ENCODE results near the gene AAMP.
A peak's percentile ranks its signal among the peaks of the same experiment; 100 is the strongest.

AAMP gene

DNA sequence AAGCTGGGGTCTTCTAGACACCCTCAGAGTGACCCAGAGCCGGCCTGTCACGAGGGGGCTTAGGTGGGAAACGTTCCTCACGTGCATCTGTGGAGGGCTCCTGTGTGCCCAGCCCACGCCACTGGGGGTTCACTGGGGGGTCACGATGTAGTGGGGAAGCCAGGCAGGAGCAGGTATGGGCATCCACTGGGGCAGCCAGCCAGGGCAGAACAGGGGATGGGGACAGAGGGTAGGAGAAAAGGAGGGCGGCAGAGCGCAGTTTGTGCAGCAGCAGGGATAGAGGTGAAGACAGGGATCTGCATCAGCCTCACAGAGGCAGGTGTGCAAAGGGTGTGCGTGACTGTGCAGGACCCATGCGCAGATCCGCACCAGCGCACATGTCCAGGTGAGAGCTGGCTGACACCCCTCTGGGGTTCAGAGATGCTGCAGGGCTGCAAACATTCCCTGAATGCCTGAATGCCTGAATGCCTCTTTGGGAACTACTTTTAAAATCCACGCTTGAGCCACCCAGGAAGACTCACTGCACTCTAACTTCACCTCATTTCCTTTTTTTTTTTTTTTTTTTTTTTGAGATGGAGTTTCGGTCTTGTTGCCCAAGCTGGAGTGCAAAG lies 10.4 kb upstream of the AAMP start:
- no peak overlapping the region for H3K4me3 ChIP-seq (ENCODE audit: control insufficient read depth, low read depth, low read length)
- no peak for DNase-seq (ENCODE audit: low read depth)

DNA sequence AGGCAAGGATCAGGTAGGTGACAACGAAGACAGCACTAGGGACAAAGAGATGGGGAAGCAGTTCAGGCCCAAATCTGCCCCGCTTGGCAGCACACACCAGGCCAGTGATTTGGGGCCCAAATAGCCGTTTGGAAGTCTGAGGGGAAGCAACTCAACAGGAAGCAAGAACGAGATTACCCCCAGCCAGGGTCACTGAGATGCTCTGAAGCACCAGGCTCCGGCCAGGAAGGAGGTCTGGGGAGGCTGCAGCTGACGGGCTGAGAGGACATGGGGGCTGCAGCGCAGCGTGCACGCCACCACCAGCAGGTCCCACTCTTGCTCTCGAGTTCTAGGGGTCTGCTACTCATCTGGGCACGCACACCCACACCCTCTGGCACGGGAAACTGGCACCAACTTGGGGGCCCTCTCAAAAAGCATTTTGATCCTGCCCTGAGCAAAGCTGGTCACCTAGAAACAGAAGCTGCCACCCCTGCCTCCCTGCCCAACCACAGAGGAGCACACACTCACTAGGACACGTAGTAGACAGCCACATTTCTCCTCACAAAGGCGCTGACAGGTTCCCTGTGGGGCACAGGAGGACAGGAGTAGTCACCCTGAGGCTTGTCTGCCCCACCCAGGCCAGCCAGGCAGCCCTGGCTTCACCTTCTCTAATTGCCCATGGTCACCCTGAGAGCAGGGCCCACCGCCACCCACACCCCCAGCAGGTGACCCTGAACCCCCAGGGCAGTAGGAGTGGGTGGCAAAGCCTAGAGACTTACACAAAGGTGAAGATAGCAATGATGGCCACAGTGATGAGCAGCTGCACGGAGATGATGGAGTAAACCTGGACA lies 8.8 kb upstream of the AAMP start:
- no peak for DNase-seq (ENCODE audit: low read depth)
- TF ChIP-seq, protein P1, sequence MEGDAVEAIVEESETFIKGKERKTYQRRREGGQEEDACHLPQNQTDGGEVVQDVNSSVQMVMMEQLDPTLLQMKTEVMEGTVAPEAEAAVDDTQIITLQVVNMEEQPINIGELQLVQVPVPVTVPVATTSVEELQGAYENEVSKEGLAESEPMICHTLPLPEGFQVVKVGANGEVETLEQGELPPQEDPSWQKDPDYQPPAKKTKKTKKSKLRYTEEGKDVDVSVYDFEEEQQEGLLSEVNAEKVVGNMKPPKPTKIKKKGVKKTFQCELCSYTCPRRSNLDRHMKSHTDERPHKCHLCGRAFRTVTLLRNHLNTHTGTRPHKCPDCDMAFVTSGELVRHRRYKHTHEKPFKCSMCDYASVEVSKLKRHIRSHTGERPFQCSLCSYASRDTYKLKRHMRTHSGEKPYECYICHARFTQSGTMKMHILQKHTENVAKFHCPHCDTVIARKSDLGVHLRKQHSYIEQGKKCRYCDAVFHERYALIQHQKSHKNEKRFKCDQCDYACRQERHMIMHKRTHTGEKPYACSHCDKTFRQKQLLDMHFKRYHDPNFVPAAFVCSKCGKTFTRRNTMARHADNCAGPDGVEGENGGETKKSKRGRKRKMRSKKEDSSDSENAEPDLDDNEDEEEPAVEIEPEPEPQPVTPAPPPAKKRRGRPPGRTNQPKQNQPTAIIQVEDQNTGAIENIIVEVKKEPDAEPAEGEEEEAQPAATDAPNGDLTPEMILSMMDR (conservative IDR thresholded peaks at IDR 0.05; ENCODE audit: control insufficient read depth, insufficient read depth, low read depth, low read length), result no peak
- no peak overlapping the region for H3K4me3 ChIP-seq (ENCODE audit: control insufficient read depth, low read depth, low read length)

More for the DNA sequence above, 10.4 kb upstream of the AAMP start:
- TF ChIP-seq, protein P1 (conservative IDR thresholded peaks at IDR 0.05; ENCODE audit: control insufficient read depth, insufficient read depth, low read depth, low read length), result no peak

DNA sequence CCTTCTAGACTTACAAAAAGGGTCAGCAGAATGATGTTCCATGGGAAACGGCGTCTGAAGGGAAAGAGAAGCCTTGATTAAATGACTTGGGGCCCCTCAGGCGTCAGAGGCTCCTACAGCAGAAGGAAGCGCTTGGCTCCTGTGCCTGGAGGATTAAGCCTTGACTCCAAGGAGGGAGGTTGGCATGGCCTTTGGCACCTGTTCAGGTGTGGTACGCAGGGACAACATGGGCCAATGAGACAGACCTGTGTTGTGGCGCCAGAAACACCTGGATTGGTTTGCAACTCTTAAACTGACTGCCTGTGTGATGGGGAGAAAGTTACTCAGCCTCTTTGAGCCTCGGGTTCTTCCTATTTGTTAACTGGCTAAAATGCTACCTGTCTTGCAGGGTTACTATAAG lies 8.0 kb upstream of the AAMP start:
- TF ChIP-seq, protein P1 (conservative IDR thresholded peaks at IDR 0.05; ENCODE audit: control insufficient read depth, insufficient read depth, low read depth, low read length), result no peak
- DNase-seq (ENCODE audit: low read depth), result no peak
- no peak overlapping the region for H3K4me3 ChIP-seq (ENCODE audit: control insufficient read depth, low read depth, low read length)

DNA sequence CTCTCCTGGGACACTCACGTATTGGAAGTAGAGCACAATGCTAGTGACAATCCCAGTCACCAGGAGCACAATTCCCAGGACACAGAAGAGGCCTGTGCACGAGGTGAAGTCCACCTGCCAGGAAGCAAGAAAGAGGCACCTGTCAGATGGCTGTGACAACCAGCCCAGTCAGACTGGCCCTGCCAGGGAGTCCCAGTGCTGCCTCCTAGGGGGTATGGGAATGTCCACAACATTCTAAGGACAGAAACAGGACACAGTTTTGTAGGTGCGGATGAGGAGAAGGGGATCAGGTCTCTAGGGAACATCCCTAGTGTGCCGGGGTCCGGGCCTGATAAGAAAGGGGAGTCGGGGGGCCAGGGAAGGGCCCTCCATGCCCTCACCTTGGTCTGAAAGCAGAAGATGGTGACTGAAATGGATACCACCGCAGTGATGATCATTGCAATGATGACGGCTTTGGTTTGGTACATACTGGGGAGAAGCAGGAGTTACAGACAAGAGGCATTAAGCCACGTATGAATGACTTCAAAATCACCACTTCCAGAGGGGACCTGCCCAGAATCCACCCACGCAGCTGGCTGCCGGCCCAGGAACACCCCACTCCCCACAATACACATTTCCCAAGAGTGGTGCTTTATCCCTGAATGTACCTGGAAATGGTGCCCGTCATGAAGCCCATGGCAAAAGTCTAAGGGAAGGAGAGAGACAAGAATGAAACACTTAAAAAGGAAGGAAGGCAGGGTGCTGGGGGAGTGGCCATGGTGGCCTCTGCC lies 7.2 kb upstream of the AAMP start:
- TF ChIP-seq, protein P1 (conservative IDR thresholded peaks at IDR 0.05; ENCODE audit: control insufficient read depth, insufficient read depth, low read depth, low read length), result peak; percentile 16
- no peak for DNase-seq (ENCODE audit: low read depth)
- H3K4me3 ChIP-seq (ENCODE audit: control insufficient read depth, low read depth, low read length), result no peak overlapping the region

DNA sequence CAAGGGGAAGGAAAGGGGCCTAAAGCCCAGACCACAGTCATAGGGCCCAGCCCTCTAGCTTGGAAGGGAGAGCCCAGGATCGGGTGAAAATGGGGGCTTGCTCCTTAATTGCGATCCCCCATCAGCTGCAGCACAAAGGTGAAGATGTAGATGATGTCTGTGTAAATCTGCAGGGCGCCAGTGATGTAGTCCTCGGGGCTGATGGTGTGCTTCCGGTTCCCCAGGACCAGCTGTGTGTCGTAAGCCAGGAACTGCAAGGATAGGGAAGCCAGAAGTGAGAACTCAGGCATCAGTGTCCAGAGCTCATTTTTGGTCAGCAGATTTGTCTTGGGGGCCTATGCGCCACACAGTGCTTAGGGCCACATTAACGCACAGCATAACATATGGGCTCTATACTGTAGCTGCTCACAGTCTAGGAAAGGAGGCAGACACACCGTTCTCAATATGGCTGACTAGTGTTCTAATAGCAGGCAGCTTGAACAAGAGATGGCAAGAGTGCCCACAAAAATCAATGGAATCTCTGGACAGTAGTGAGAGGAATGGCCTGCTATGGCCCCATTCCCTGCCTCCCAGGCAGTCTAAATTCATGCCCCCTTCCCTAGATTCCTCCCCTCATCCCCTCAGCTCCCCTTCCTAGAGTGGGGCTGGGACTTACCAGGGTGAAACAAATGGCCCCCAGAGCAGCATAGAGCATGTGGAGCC lies 5.6 kb upstream of the AAMP start:
- DNase-seq (ENCODE audit: low read depth), result no peak

More for the DNA sequence above, 5.6 kb upstream of the AAMP start:
- H3K4me3 ChIP-seq (ENCODE audit: control insufficient read depth, low read depth, low read length), result no peak overlapping the region
- TF ChIP-seq, protein P1 (conservative IDR thresholded peaks at IDR 0.05; ENCODE audit: control insufficient read depth, insufficient read depth, low read depth, low read length), result no peak
